Parathyroid adenoma (tissue), 2 donors: ENCODE results near the gene CDKN2C.

Experiments used
- H2AFZ ChIP-seq: fragments of 300-600 bp; sonication (generic); one replicate; pipeline ENCODE4 v1.7.0; 2017; ENCODE audit warnings: antibody characterized with exemption, mild to moderate bottlenecking
- H3K27ac ChIP-seq: fragments of 300-600 bp; sonication (generic); one replicate; pipeline ENCODE4 v1.7.0; 2017
- H3K27me3 ChIP-seq: fragments of 300-600 bp; sonication (generic); one replicate; pipeline ENCODE4 v1.7.0; 2017; ENCODE audit warnings: low read length; ENCODE audit not compliant: control insufficient read depth, insufficient read depth
- H3K36me3 ChIP-seq: fragments of 300-600 bp; sonication (generic); one replicate; pipeline ENCODE4 v1.7.0; 2017; ENCODE audit warnings: low read length; ENCODE audit not compliant: control insufficient read depth, insufficient read depth
- H3K4me1 ChIP-seq: fragments of 300-600 bp; sonication (generic); one replicate; pipeline ENCODE4 v1.7.0; 2017; ENCODE audit warnings: control low read depth
- H3K4me2 ChIP-seq: fragments of 300-600 bp; sonication (generic); one replicate; pipeline ENCODE4 v1.7.0; 2017; ENCODE audit warnings: low read length
- H3K4me3 ChIP-seq: fragments of 300-600 bp; sonication (generic); one replicate; pipeline ENCODE4 v1.7.0; 2017; ENCODE audit warnings: low read depth, low read length
- H3K79me2 ChIP-seq: fragments of 300-600 bp; sonication (generic); one replicate; pipeline ENCODE4 v1.7.0; 2017; ENCODE audit warnings: control low read depth
- H3K9ac ChIP-seq: fragments of 300-600 bp; sonication (generic); one replicate; pipeline ENCODE4 v1.7.0; 2017; ENCODE audit warnings: mild to moderate bottlenecking
- H3K9me3 ChIP-seq: fragments of 300-600 bp; sonication (generic); one replicate; pipeline ENCODE4 v1.7.0; 2017; ENCODE audit warnings: low read length; ENCODE audit not compliant: control insufficient read depth
- CTCF ChIP-seq: fragments of 300-600 bp; sonication (generic); IDR thresholded peaks from one replicate; pipeline ENCODE4 v1.7.0; 2017; ENCODE audit warnings: antibody characterized with exemption, mild to moderate bottlenecking
- donor health status: primary hyperparathyroidism.

Gene CDKN2C

GRCh38 chr1:50969611-50970508 is at the start of gene CDKN2C:
TSS of gene CDKN2C (plus strand) at chr1:50970245. CDS start at chr1:50970369, 124 bp downstream.
- TF ChIP-seq CTCF: no peak
- H3K27me3 ChIP-seq: no peaks in the 10 kb centered on the region
- H3K4me3 ChIP-seq: peak within 1 kb of the TSS; percentile 84
- no peaks in the 10 kb centered on the region for H3K9me3 ChIP-seq
- peak within 1 kb of the TSS; percentile 83 for H2AFZ ChIP-seq
- H3K9ac ChIP-seq: no peak within 1 kb of the TSS
- no peaks in the 10 kb centered on the region for H3K36me3 ChIP-seq
- peak within 1 kb of the TSS; percentile 93 for H3K27ac ChIP-seq
- H3K4me1 ChIP-seq: no peaks in the 10 kb centered on the region
- H3K79me2 ChIP-seq: no peaks in the 10 kb centered on the region
- H3K4me2 ChIP-seq: peak within 1 kb of the TSS; percentile 98

- Histone ChIP-seq H3K27me3 (no peaks in the 10 kb centered on the region), H3K79me2 (peaks cover 22% of the 10 kb centered on the region), H3K9me3 (no peaks in the 10 kb centered on the region), H3K27ac (no peak overlapping the region), H3K4me1 (no peaks in the 10 kb centered on the region), H3K4me3 (no peak overlapping the region), H3K4me2 (no peak overlapping the region), H3K36me3 (no peaks in the 10 kb centered on the region), H2AFZ (no peak overlapping the region), H3K9ac (no peak overlapping the region)
- TF ChIP-seq CTCF: no peak
These were observed 49.6 kb upstream of the CDKN2C start for GRCh38 chr1:50920409-50920808.

GRCh38 chr1:50921029-50921428 is 49.0 kb upstream of the CDKN2C start:
- Histone ChIP-seq H3K27ac (no peak overlapping the region), H3K4me2 (no peak overlapping the region)
- TF ChIP-seq CTCF: no peak

GRCh38 chr1:50923564-50923963 is 46.5 kb upstream of the CDKN2C start:
- Histone ChIP-seq H3K9ac (no peak overlapping the region), H3K27ac (no peak overlapping the region), H3K4me2 (no peak overlapping the region), H3K27me3 (no peaks in the 10 kb centered on the region), H3K36me3 (no peaks in the 10 kb centered on the region), H3K9me3 (no peaks in the 10 kb centered on the region), H3K4me3 (no peak overlapping the region), H2AFZ (no peak overlapping the region), H3K79me2 (peaks cover 22% of the 10 kb centered on the region), H3K4me1 (no peaks in the 10 kb centered on the region)
- TF ChIP-seq CTCF: no peak

More at GRCh38 chr1:50921029-50921428, 49.0 kb upstream of the CDKN2C start:
- Histone ChIP-seq H3K4me3 (no peak overlapping the region), H3K79me2 (peaks cover 22% of the 10 kb centered on the region), H3K36me3 (no peaks in the 10 kb centered on the region), H3K4me1 (no peaks in the 10 kb centered on the region), H3K27me3 (no peaks in the 10 kb centered on the region), H3K9me3 (no peaks in the 10 kb centered on the region), H2AFZ (no peak overlapping the region), H3K9ac (no peak overlapping the region)
